HG02571 (cell line): ENCODE data around the gene COMMD9.
A peak's percentile ranks its signal among the peaks of the same experiment; 100 is the strongest.

ENCODE experiments used
- ATAC-seq: cut with Tn5 transposase; IDR thresholded peaks from one replicate; pipeline ENCODE4 v1.9.1; 2021; ENCODE audit warnings: mild to moderate bottlenecking, moderate library complexity; ENCODE audit not compliant: unreplicated experiment

Gene COMMD9

GRCh38 chr11:36296884-36297543 lies 7.8 kb upstream of the COMMD9 start:
- no peak for ATAC-seq

GRCh38 chr11:36295926-36296325 lies 6.7 kb upstream of the COMMD9 start, which contains the start of gene PRR5L:
TSS of gene PRR5L (plus strand) at chr11:36296288. CDS start at chr11:36401122, 104,834 bp downstream.
- no peak for ATAC-seq

GRCh38 chr11:36292311-36292722 lies 3.1 kb upstream of the COMMD9 start:
- no peak for ATAC-seq

GRCh38 chr11:36288442-36289225 lies 590 bp downstream of the COMMD9 start:
- ATAC-seq, result no peak

GRCh38 chr11:36282926-36283325 lies 6.3 kb downstream of the COMMD9 start:
- ATAC-seq, result no peak

GRCh38 chr11:36281850-36282249 lies 7.4 kb downstream of the COMMD9 start:
- no peak for ATAC-seq

GRCh38 chr11:36280531-36280930 lies 8.7 kb downstream of the COMMD9 start:
- ATAC-seq, result no peak

- no peak for ATAC-seq
Observed at GRCh38 chr11:36278531-36279282, 10.5 kb downstream of the COMMD9 start.

- no peak for ATAC-seq
Observed at GRCh38 chr11:36274414-36274813, 14.8 kb downstream of the COMMD9 start.

- no peak for ATAC-seq
Observed at GRCh38 chr11:36273110-36273509, 16.1 kb downstream of the COMMD9 start.

GRCh38 chr11:36271794-36272407 lies 17.3 kb downstream of the COMMD9 start:
- no peak for ATAC-seq

GRCh38 chr11:36270701-36271100 lies 18.5 kb downstream of the COMMD9 start:
- ATAC-seq, result no peak

- ATAC-seq, result no peak
Observed at GRCh38 chr11:36268337-36268985, 20.8 kb downstream of the COMMD9 start.

- no peak for ATAC-seq
Observed at GRCh38 chr11:36266767-36267166, 22.5 kb downstream of the COMMD9 start.

- ATAC-seq, result peak; percentile 69
Observed at GRCh38 chr11:36265793-36266628, 23.2 kb downstream of the COMMD9 start.

- ATAC-seq, result no peak
Observed at GRCh38 chr11:36264973-36265344, 24.3 kb downstream of the COMMD9 start.

- no peak for ATAC-seq
Observed at GRCh38 chr11:36264011-36264972, 24.9 kb downstream of the COMMD9 start.

GRCh38 chr11:36261094-36261493 lies 28.1 kb downstream of the COMMD9 start:
- no peak for ATAC-seq
